CD4-positive, CD25-positive, alpha-beta regulatory T cell (primary cell): ENCODE results near the gene DISC1. TPM values are rescaled to one million over a fixed set of nuclear protein-coding genes. Genes with fewer than 3 reads are reported as not detected.
"Not testable (repeated sequence)": the region's sequence is repeated elsewhere in the genome, so short reads cannot be mapped to it uniquely, and the experiment has no call there.

Experiments
- ATAC-seq, 2 donors: fragments of 150-1000 bp; cut with Tn5 transposase; one replicate each; pipeline ENCODE4 v1.10.0; 2021; ENCODE audit warnings: low read depth in 2 of 2, moderate number of reproducible peaks in 2 of 2, moderate library complexity in 1 of 2
- DNase-seq, 3 donors: peaks; one replicate each; pipeline versions ENCODE4 v3.0.0 to v3.0.0-alpha.2; 2012 to 2022; ENCODE audit warnings: mixed read lengths in 1 of 3
- H3K27ac ChIP-seq: one replicate; pipeline ENCODE4 v1.7.0; 2013; ENCODE audit warnings: mild to moderate bottlenecking, low read length; ENCODE audit not compliant: insufficient read depth, poor library complexity, severe bottlenecking
- H3K27me3 ChIP-seq: one replicate; pipeline ENCODE4 v1.7.0; 2013; ENCODE audit warnings: low read length; ENCODE audit not compliant: control insufficient read depth, insufficient read depth
- H3K36me3 ChIP-seq: one replicate; pipeline ENCODE4 v1.7.0; 2013; ENCODE audit warnings: mild to moderate bottlenecking, low read length, moderate library complexity; ENCODE audit not compliant: control insufficient read depth, insufficient read depth
- H3K4me1 ChIP-seq: 2 replicates; pipeline ENCODE4 v1.7.0; 2013; ENCODE audit warnings: mild to moderate bottlenecking, low read length; ENCODE audit not compliant: insufficient read depth, control insufficient read depth, poor library complexity, severe bottlenecking
- H3K4me3 ChIP-seq: one replicate; pipeline ENCODE4 v1.7.0; 2013; ENCODE audit warnings: low read depth, mild to moderate bottlenecking, low read length, moderate library complexity
- H3K9me3 ChIP-seq, 2 experiments: 1 replicate in 1 of 2; 2 replicates in 1 of 2; pipeline ENCODE4 v1.7.0; 2013; ENCODE audit warnings: low read length in 2 of 2, mild to moderate bottlenecking in 1 of 2, moderate library complexity in 1 of 2; ENCODE audit not compliant: control insufficient read depth in 2 of 2
- H3K27ac Mint-ChIP-seq, 3 donors: one replicate each; pipeline ENCODE4 v1.8.0; 2020 to 2022; ENCODE audit warnings: mild to moderate bottlenecking in 3 of 3, mixed read lengths in 3 of 3, moderate library complexity in 2 of 3
- H3K27me3 Mint-ChIP-seq: one replicate; pipeline ENCODE4 v1.8.0; 2022; ENCODE audit warnings: mild to moderate bottlenecking, mixed read lengths
- H3K36me3 Mint-ChIP-seq: one replicate; pipeline ENCODE4 v1.8.0; 2020; ENCODE audit warnings: mixed read lengths
- H3K4me1 Mint-ChIP-seq, 4 donors: one replicate each; pipeline ENCODE4 v1.8.0; 2020 to 2022; ENCODE audit warnings: mixed read lengths in 4 of 4, mild to moderate bottlenecking in 1 of 4
- H3K4me3 Mint-ChIP-seq, 4 donors: one replicate each; pipeline ENCODE4 v1.8.0; 2020 to 2022; ENCODE audit warnings: mild to moderate bottlenecking in 4 of 4, mixed read lengths in 4 of 4, moderate library complexity in 3 of 4
- H3K9me3 Mint-ChIP-seq, 7 donors: one replicate each; pipeline ENCODE4 v1.8.0; 2020 to 2022; ENCODE audit warnings: mixed read lengths in 7 of 7, mild to moderate bottlenecking in 3 of 7, moderate library complexity in 2 of 7
- polyA plus RNA-seq, 4 donors: library from polyadenylated mRNA; unstranded; fragments of 300-500 nt; fragmentation: Illumina TruSeq; gene quantifications; one replicate each; pipeline ENCODE4 v1.2.3, GENCODE V29; 2021
- total RNA-seq: library from RNA; stranded (reverse); gene quantifications from one replicate; pipeline ENCODE4 v1.2.3, GENCODE V29; 2022

Gene DISC1
- total and polyA plus RNA-seq, 5 donors from 2014 or later, result 0.78 to 25.5 (median 2.5) TPM

GRCh38 chr1:231940116-231940515, 313.5 kb downstream of the DISC1 start:
- Histone ChIP-seq H3K27me3 (no peaks in the 10 kb centered on the region), H3K4me3 (no peak overlapping the region), H3K4me1 (no peaks in the 10 kb centered on the region), H3K9me3 (no peaks in the 10 kb centered on the region), H3K27ac (no peak overlapping the region), H3K36me3 (no peaks in the 10 kb centered on the region)
- Mint-ChIP-seq H3K4me3 (no peak overlapping the region), H3K9me3 (peaks cover 0 to 6% (median 0%) of the 10 kb centered on the region in 7 donors), H3K27ac (peak overlapping the region in 1 of 3 donors; percentile 47), H3K36me3 (peaks cover 20% of the 10 kb centered on the region), H3K4me1 (peaks cover 0 to 5% (median under 1%) of the 10 kb centered on the region in 4 donors), H3K27me3 (no peaks in the 10 kb centered on the region)
- no peak for ATAC-seq
- DNase-seq, result no peak

GRCh38 chr1:231940701-231941100, 314.1 kb downstream of the DISC1 start:
- Histone ChIP-seq H3K27ac (no peak overlapping the region), H3K9me3 (no peaks in the 10 kb centered on the region), H3K36me3 (no peaks in the 10 kb centered on the region), H3K27me3 (no peaks in the 10 kb centered on the region), H3K4me3 (no peak overlapping the region), H3K4me1 (no peaks in the 10 kb centered on the region)
- H3K9me3 Mint-ChIP-seq, result peaks cover 0 to 6% (median 0%) of the 10 kb centered on the region in 7 donors
- ATAC-seq, result no peak
- H3K27me3 Mint-ChIP-seq, result no peaks in the 10 kb centered on the region
- peaks cover 24% of the 10 kb centered on the region for H3K36me3 Mint-ChIP-seq
- H3K4me1 Mint-ChIP-seq, result peaks cover 0 to 5% (median under 1%) of the 10 kb centered on the region in 4 donors
- peak overlapping the region in 1 of 3 donors; percentile 47 for H3K27ac Mint-ChIP-seq
- DNase-seq, result no peak
- no peak overlapping the region for H3K4me3 Mint-ChIP-seq

GRCh38 chr1:231943084-231943483, 316.5 kb downstream of the DISC1 start:
- DNase-seq, result no peak
- no peak overlapping the region for H3K4me3 ChIP-seq
- Mint-ChIP-seq H3K27me3 (no peaks in the 10 kb centered on the region), H3K9me3 (peaks cover 0 to 9% (median 2%) of the 10 kb centered on the region in 7 donors), H3K27ac (peak overlapping the region in 1 of 3 donors; percentile 62), H3K4me1 (peaks cover 0 to 2% (median 0%) of the 10 kb centered on the region in 4 donors), H3K36me3 (peaks cover 21% of the 10 kb centered on the region), H3K4me3 (no peak overlapping the region)
- H3K27me3 ChIP-seq, result no peaks in the 10 kb centered on the region
- H3K4me1 ChIP-seq, result no peaks in the 10 kb centered on the region
- no peaks in the 10 kb centered on the region for H3K36me3 ChIP-seq
- ATAC-seq, result no peak
- H3K27ac ChIP-seq, result no peak overlapping the region
- no peaks in the 10 kb centered on the region for H3K9me3 ChIP-seq

- not testable (repeated sequence) for H3K27ac Mint-ChIP-seq, H3K27me3 ChIP-seq, H3K36me3 Mint-ChIP-seq, H3K4me1 Mint-ChIP-seq, H3K27me3 Mint-ChIP-seq, ATAC-seq, H3K4me3 ChIP-seq, H3K27ac ChIP-seq, H3K9me3 ChIP-seq, H3K4me3 Mint-ChIP-seq, H3K36me3 ChIP-seq, H3K4me1 ChIP-seq, DNase-seq
- peaks cover 0 to 10% (median 3%) of the 10 kb centered on the region in 7 donors for H3K9me3 Mint-ChIP-seq
Observed at GRCh38 chr1:231948102-231948501, 321.5 kb downstream of the DISC1 start.

- Histone ChIP-seq H3K27ac (no peak overlapping the region), H3K9me3 (no peaks in the 10 kb centered on the region), H3K4me1 (no peaks in the 10 kb centered on the region), H3K36me3 (no peaks in the 10 kb centered on the region), H3K27me3 (no peaks in the 10 kb centered on the region), H3K4me3 (no peak overlapping the region)
- DNase-seq (no peak), ATAC-seq (no peak)
- Mint-ChIP-seq H3K4me3 (no peak overlapping the region), H3K9me3 (peaks cover 0 to 10% (median 3%) of the 10 kb centered on the region in 7 donors), H3K27me3 (no peaks in the 10 kb centered on the region), H3K27ac (no peak overlapping the region), H3K36me3 (peaks cover 7% of the 10 kb centered on the region), H3K4me1 (no peaks in the 10 kb centered on the region)
Observed at GRCh38 chr1:231949277-231950091, 322.9 kb downstream of the DISC1 start.

GRCh38 chr1:231950331-231951128, 323.9 kb downstream of the DISC1 start:
- H3K27ac ChIP-seq, result no peak overlapping the region
- Mint-ChIP-seq H3K9me3 (peaks cover 0 to 10% (median 4%) of the 10 kb centered on the region in 7 donors), H3K4me3 (no peak overlapping the region), H3K4me1 (no peaks in the 10 kb centered on the region), H3K36me3 (no peaks in the 10 kb centered on the region), H3K27me3 (no peaks in the 10 kb centered on the region), H3K27ac (no peak overlapping the region)
- no peak overlapping the region for H3K4me3 ChIP-seq
- no peaks in the 10 kb centered on the region for H3K36me3 ChIP-seq
- ATAC-seq, result no peak
- DNase-seq, result no peak
- no peaks in the 10 kb centered on the region for H3K27me3 ChIP-seq
- no peaks in the 10 kb centered on the region for H3K9me3 ChIP-seq
- no peaks in the 10 kb centered on the region for H3K4me1 ChIP-seq

GRCh38 chr1:231951374-231951773, 324.8 kb downstream of the DISC1 start:
- no peaks in the 10 kb centered on the region for H3K27me3 ChIP-seq
- ATAC-seq (no peak), DNase-seq (no peak)
- H3K4me1 ChIP-seq, result no peaks in the 10 kb centered on the region
- H3K27me3 Mint-ChIP-seq, result no peaks in the 10 kb centered on the region
- H3K36me3 ChIP-seq, result no peaks in the 10 kb centered on the region
- H3K9me3 Mint-ChIP-seq, result peaks cover 0 to 10% (median 6%) of the 10 kb centered on the region in 7 donors
- no peaks in the 10 kb centered on the region for H3K9me3 ChIP-seq
- no peak overlapping the region for H3K4me3 Mint-ChIP-seq
- peaks cover 3% of the 10 kb centered on the region for H3K36me3 Mint-ChIP-seq
- H3K4me1 Mint-ChIP-seq, result no peaks in the 10 kb centered on the region
- H3K4me3 ChIP-seq, result no peak overlapping the region
- no peak overlapping the region for H3K27ac ChIP-seq
- peak overlapping the region in 1 of 3 donors; percentile 50 for H3K27ac Mint-ChIP-seq
